ENCODE measurements around the gene RAB44. TPM values are rescaled to one million over a fixed set of nuclear protein-coding genes. Genes with fewer than 3 reads are reported as not detected.
A peak's percentile ranks its signal among the peaks of the same experiment; 100 is the strongest.

The RAB44 gene
- total RNA-seq, 1 donor from 2014 or later: not detected

- Mint-ChIP-seq H3K27me3 (ENCODE audit: unreplicated experiment) (no peaks in the 10 kb centered on the region), H3K4me3 (ENCODE audit: unreplicated experiment) (no peak overlapping the region), H3K27ac (ENCODE audit: unreplicated experiment) (no peak overlapping the region), H3K9me3 (ENCODE audit: unreplicated experiment) (no peaks in the 10 kb centered on the region), H3K4me1 (ENCODE audit: low read depth, unreplicated experiment) (peaks cover 6% of the 10 kb centered on the region), H3K36me3 (ENCODE audit: unreplicated experiment) (no peaks in the 10 kb centered on the region)
- no peak for DNase-seq
- no peak for TF ChIP-seq CTCF (IDR thresholded peaks at IDR 0.05; ENCODE audit: partially characterized antibody, unreplicated experiment)
Observed at GRCh38 chr6:36760685-36761435, 63.2 kb downstream of the RAB44 start.

DNA sequence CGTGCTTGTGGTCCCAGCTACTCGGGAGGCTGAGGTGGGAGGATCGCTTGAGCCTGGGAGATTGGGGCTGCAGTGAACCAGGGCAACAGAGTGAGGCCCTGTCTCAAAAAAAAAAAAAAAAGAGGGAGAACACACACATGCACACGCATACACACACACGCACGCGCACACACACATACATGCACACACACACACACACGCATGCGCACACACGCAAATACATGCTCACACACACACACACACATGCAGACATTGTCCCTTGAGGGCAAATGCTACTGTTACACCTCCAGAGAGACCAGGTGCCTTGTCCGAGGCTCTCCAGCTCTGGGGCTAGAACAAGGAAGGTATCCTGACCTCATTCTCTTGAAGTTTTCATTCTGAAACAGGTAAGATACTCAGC, 64.5 kb downstream of the RAB44 start:
- Mint-ChIP-seq H3K27me3 (ENCODE audit: unreplicated experiment) (no peaks in the 10 kb centered on the region), H3K36me3 (ENCODE audit: unreplicated experiment) (no peaks in the 10 kb centered on the region), H3K4me3 (ENCODE audit: unreplicated experiment) (no peak overlapping the region), H3K27ac (ENCODE audit: unreplicated experiment) (no peak overlapping the region), H3K9me3 (ENCODE audit: unreplicated experiment) (no peaks in the 10 kb centered on the region), H3K4me1 (ENCODE audit: low read depth, unreplicated experiment) (peaks cover 7% of the 10 kb centered on the region)
- no peak for TF ChIP-seq CTCF (IDR thresholded peaks at IDR 0.05; ENCODE audit: partially characterized antibody, unreplicated experiment)
- DNase-seq: no peak

DNA sequence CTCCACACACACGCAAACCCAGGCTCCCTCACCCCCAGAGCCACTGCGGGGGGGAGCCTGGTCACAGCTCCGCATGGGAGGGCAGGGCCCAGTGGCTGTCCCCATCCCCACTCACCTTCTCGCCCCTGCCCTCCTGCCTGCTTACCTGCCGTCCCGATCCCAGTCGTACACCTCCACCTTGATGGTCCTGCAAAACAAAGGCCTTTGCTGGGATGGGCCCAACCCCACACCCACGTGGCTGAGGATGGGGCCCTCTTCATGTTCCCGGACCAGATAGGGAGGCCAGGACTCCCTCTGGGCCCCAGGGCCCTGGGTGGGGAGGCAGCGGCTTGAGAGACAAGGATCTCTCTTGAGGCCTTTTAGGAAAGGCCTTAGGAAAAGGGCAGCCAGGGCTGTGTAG, 67.6 kb downstream of the RAB44 start:
- H3K36me3 Mint-ChIP-seq (ENCODE audit: unreplicated experiment): no peaks in the 10 kb centered on the region
- H3K9me3 Mint-ChIP-seq (ENCODE audit: unreplicated experiment): no peaks in the 10 kb centered on the region
- no peak overlapping the region for H3K4me3 Mint-ChIP-seq (ENCODE audit: unreplicated experiment)
- peaks cover 12% of the 10 kb centered on the region for H3K4me1 Mint-ChIP-seq (ENCODE audit: low read depth, unreplicated experiment)
- peaks cover 2% of the 10 kb centered on the region for H3K27me3 Mint-ChIP-seq (ENCODE audit: unreplicated experiment)
- no peak for TF ChIP-seq CTCF (IDR thresholded peaks at IDR 0.05; ENCODE audit: partially characterized antibody, unreplicated experiment)
- no peak overlapping the region for H3K27ac Mint-ChIP-seq (ENCODE audit: unreplicated experiment)
- no peak for DNase-seq

GRCh38 chr6:36765594-36766398, 68.2 kb downstream of the RAB44 start:
- Mint-ChIP-seq H3K27me3 (ENCODE audit: unreplicated experiment) (peaks cover 2% of the 10 kb centered on the region), H3K4me3 (ENCODE audit: unreplicated experiment) (peak overlapping the region; percentile 26), H3K27ac (ENCODE audit: unreplicated experiment) (no peak overlapping the region), H3K4me1 (ENCODE audit: low read depth, unreplicated experiment) (peaks cover 16% of the 10 kb centered on the region), H3K9me3 (ENCODE audit: unreplicated experiment) (no peaks in the 10 kb centered on the region), H3K36me3 (ENCODE audit: unreplicated experiment) (no peaks in the 10 kb centered on the region)
- TF ChIP-seq CTCF (IDR thresholded peaks at IDR 0.05; ENCODE audit: partially characterized antibody, unreplicated experiment): peak; percentile 82
- peak; percentile 92 for DNase-seq

All from glutamatergic neuron (in vitro differentiated cells).